Adipocyte (in vitro differentiated cells): ENCODE data around the gene PRKAR2B.

ENCODE experiments used
- DNase-seq: peaks from one replicate; pipeline ENCODE4 v3.0.0-alpha.2; 2015; ENCODE audit warnings: low read depth
- H3K27me3 ChIP-seq: replicated peaks from 2 replicates; pipeline ENCODE4 v1.7.0; 2013; ENCODE audit warnings: mild to moderate bottlenecking, low read length, moderate library complexity; ENCODE audit not compliant: control insufficient read depth, insufficient read depth
- H3K36me3 ChIP-seq: 2 replicates; pipeline ENCODE4 v1.7.0; 2013; ENCODE audit warnings: low read length, mild to moderate bottlenecking, moderate library complexity; ENCODE audit not compliant: control insufficient read depth, insufficient read depth, severe bottlenecking
- H3K4me1 ChIP-seq: 2 replicates; pipeline ENCODE4 v1.7.0; 2013; ENCODE audit warnings: mild to moderate bottlenecking, low read length, moderate library complexity; ENCODE audit not compliant: control insufficient read depth, insufficient read depth
- H3K4me3 ChIP-seq: 2 replicates; pipeline ENCODE4 v1.7.0; 2013; ENCODE audit warnings: mild to moderate bottlenecking, low read length, moderate library complexity
- H3K9ac ChIP-seq: 2 replicates; pipeline ENCODE4 v1.7.0; 2013; ENCODE audit warnings: mild to moderate bottlenecking, low read length, moderate library complexity
- H3K9me3 ChIP-seq: 2 replicates; pipeline ENCODE4 v1.7.0; 2013; ENCODE audit warnings: mild to moderate bottlenecking, low read length, moderate library complexity; ENCODE audit not compliant: control insufficient read depth

PRKAR2B gene

DNA sequence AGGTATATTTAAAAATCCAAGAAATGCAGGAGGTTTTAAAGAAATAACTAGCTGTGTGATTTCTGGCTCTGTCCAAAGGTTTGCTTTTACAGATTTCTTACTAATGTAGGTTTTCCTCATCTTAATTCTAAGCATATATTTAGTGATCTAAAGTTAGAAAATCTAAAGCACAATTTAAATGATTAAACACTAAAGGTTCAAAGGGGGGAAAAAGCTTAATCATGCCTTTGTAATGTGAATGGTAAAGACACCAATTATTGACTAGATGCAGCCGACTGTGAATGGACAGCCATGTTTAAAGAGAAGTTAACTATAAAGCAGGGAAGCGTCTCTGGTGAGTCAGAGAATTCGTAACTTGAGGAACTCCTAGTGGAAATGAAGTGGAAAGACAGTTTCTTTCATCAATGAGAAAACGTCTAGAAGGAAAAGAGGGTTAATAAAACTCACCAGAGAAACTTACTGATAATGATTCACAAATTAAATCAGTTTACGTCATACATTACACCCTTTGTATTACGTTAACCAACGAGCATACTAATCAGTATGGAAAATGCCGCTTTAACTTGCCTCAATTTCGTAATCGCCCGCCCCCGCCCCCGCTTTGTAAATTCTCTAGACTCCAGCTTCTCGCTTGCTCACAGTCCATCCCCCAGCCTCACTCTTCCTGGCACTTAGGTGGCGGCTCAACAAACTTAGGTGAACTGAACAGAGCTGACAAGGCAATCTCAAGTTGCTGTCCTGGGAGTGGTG lies 123.2 kb downstream of the PRKAR2B start:
- no peaks in the 10 kb centered on the region for H3K9me3 ChIP-seq
- no peaks in the 10 kb centered on the region for H3K36me3 ChIP-seq
- peaks cover 26% of the 10 kb centered on the region for H3K4me1 ChIP-seq
- H3K27me3 ChIP-seq: no peaks in the 10 kb centered on the region
- peak overlapping the region; percentile 95 for H3K9ac ChIP-seq
- peak; percentile 92 for DNase-seq
- H3K4me3 ChIP-seq: peak overlapping the region; percentile 90

DNA sequence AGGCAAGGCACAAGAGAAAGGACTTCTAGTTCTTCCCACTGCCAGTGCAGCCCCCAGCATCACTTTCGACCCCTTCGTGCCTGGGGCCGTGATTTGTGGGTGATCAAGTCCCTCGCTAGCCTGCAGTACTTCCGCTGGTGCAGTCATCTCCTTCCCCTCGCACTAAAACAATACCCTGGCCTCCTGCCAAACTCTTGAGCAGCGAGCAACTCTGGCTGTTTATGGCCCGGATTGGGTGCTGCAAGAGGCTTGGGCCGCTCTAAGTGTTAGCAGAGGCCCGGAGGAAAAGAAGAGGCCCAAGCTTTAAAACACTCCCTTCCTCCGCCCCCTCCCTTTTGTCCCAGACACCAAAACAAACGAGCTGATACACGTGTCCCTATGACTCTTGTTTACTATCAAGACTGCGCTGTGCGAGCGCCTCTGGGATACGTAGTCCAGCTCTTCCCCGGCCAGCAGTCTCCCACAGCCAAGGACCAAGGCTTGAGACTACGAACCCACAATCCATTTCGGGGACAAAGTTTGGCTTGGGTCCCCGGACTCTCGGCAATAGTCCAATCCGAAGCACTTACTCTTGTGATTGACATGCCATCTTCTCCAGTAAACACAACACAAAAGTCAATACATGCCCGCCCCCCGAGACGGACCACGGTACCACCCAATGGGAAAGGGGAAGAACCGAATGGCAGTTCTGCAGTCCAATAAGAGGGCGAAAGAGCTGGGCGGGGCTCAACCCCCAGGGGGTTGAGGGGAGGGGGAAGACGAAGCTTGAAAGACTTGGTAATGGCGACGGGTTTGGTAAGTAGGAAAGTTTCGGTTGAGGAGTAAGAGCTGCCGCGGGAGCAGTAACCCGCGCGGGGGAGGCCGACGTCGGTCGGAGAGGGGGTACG lies 124.0 kb downstream of the PRKAR2B start, which contains the start of gene HBP1:
Gene HBP1, plus strand, starts transcription at position 771 of the 887 bp plus-strand sequence. CDS start 10,891 bp downstream, outside the sequence.
- H3K9ac ChIP-seq: peak within 1 kb of the TSS; percentile 95
- no peaks in the 10 kb centered on the region for H3K36me3 ChIP-seq
- peaks cover 26% of the 10 kb centered on the region for H3K4me1 ChIP-seq
- H3K4me3 ChIP-seq: peak within 1 kb of the TSS; percentile 91
- peak; percentile 99 for DNase-seq
- no peaks in the 10 kb centered on the region for H3K27me3 ChIP-seq
- H3K9me3 ChIP-seq: no peaks in the 10 kb centered on the region

DNA sequence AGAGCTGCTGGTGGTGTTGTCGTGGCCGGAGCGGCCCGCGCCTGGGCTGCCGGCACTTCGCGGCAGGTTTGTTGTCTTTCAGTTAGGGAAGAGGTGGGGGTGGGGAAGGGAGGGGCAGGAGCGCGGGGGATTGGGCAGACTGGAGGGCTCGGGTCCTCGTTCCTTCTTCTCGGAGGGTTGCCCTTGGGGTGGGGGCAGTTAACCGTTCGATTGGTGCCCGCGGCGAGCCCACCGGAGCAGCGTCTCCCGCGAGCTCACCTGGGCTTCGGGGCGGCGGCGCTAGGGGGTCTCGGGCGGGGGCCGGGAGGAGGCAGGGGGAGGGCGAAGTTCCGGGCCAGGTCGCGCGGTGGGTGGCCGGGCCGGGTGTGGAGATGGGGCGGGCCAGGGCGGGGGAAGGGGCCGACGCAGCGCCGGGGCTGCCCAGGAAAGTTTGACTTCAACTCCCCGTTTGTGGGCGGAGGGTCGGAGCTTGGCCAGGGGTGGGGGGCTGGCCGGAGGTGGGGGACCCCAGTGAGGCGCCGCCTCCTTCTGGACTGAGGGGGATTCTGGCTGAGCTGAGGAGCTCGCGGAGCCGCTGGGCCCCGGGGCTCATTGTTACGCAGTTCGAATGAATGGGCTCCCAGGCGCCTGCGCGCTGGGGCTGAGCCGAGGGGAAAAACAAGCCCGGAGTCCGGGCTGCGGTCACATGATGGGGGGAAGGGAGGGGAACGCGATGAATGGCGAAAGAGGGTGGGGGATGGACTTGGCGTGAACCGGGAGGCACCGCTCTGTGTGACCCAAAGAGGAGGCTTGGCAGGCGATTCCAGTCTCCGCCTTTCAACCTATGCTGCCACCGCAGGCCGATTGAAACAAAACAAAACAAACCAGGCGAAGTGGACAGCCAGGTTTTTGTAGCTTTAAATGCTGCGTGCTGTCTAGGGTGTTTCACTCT lies 124.9 kb downstream of the PRKAR2B start:
- Histone ChIP-seq H3K4me3 (peak overlapping the region; percentile 91), H3K27me3 (no peaks in the 10 kb centered on the region), H3K4me1 (peaks cover 31% of the 10 kb centered on the region), H3K36me3 (no peaks in the 10 kb centered on the region), H3K9me3 (no peaks in the 10 kb centered on the region), H3K9ac (peak overlapping the region; percentile 91)
- peak; percentile 99 for DNase-seq

DNA sequence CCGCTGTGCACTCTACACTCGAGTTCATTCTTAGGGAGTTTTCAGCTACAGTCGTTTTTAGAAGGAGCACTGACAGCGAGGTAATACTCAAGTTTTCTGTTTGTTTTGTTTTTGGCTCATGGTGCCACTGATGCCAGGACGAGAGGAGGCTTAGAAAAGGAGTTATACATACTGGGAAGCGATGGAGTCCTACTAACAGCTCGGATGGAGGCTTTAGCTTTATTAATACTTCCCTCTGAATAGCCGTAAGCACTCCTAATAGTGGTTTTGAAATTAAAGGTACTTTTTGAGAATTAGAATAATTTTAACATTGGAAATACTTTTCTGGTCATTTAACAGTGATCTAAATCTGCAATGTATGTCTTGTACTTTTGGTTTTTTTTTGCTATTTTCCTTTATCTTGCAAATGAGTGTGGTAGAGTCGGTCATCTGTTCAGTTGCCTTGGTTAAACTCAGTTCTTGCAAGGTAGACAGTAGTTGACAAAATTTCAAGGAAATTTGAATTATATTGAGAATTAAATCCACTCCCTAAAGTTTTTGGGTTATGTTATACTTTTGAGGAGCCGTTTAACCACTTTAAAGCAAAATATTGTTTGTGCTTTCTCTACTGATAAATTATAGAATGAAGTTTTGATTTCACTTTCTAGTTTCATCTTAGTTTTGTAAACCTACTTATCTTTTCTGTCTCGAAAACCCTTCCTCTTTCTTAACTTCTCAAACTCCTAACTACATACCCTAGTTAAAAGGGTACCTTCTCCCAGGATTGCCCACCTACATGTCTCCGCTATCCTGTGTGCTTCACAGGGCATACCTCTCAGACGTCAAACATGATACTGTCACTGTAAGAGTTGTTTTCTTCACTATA lies 125.8 kb downstream of the PRKAR2B start:
- Histone ChIP-seq H3K9me3 (no peaks in the 10 kb centered on the region), H3K27me3 (no peaks in the 10 kb centered on the region), H3K9ac (peak overlapping the region; percentile 91), H3K4me3 (peak overlapping the region; percentile 91), H3K4me1 (peaks cover 36% of the 10 kb centered on the region), H3K36me3 (no peaks in the 10 kb centered on the region)
- DNase-seq: peak; percentile 24

DNA sequence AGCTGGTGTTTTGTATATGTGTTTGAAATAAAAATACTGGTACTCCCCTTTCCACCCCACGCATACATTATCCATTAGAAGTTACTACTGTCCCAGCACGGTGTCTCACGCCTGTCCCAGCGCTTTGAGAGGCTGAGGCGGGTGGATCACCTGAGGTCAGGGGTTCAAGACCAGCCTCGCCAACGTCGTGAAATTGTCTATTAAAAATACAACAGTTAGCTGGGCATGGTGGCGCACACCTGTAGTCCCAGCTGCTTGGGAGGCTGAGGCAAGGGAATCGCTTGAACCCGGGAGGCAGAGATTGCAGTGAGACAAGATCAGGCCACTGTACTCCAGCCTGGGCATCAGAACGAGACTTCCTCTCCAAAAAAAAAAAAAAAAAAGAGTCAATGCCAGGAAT lies 127.0 kb downstream of the PRKAR2B start:
- H3K9ac ChIP-seq: no peak overlapping the region
- DNase-seq: no peak
- H3K4me3 ChIP-seq: peak overlapping the region; percentile 35
- peaks cover 35% of the 10 kb centered on the region for H3K4me1 ChIP-seq
- H3K27me3 ChIP-seq: no peaks in the 10 kb centered on the region
- H3K36me3 ChIP-seq: no peaks in the 10 kb centered on the region
- no peaks in the 10 kb centered on the region for H3K9me3 ChIP-seq

DNA sequence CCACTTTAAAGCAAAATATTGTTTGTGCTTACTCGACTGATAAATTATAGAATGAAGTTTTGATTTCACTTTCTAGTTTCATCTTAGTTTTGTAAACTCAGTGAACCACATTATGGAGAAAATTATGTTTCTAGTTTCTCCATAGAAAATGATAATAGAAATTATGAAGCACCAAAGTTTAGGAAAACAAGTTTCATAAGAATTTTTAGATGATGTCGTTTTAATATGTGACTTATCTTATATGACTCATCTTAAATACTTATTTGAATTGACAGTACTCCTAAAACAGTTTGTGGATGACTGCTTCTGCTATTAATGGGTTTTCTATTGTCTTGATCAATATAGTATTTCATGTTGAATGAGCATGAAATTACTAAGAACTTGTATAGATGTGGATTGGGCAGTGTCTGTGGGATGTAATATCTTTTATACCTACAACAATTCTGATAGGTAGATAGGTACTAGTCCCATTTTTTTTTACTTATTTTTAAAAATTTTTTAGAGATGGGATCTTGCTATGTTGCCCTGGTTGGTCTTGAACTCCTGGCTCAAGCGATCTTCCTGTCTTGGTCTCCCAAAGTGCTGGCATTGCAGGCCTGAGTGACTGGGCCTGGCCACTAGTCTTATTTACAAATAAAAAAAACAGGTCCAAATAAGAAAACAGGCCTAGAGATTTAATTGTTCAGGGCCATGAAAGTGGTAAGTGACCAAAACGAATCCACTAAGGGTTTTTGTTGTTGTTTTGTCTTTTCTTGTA lies 127.9 kb downstream of the PRKAR2B start:
- Histone ChIP-seq H3K4me3 (peak overlapping the region; percentile 18), H3K36me3 (no peaks in the 10 kb centered on the region), H3K9me3 (no peaks in the 10 kb centered on the region), H3K27me3 (no peaks in the 10 kb centered on the region), H3K9ac (no peak overlapping the region), H3K4me1 (peaks cover 32% of the 10 kb centered on the region)
- no peak for DNase-seq

DNA sequence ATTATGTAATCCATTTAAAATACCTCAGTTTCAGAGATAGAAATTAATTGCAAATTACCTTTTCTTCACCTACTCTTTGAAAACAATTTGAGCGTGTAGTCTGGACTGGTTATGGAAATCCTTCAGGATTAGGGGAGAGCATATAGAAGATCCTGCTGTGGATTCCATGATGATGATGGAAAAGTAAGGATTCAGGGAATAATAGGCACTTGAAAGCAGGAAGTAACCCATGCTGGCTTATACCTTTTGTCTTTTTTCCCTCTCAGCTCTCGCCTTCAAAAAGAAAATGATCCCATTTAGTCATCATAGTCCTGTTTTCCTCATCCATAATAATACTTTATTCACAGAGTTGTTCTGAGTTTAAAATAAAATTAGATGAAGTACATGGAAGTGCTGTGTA lies 128.7 kb downstream of the PRKAR2B start:
- Histone ChIP-seq H3K4me3 (no peak overlapping the region), H3K4me1 (peaks cover 32% of the 10 kb centered on the region), H3K27me3 (no peaks in the 10 kb centered on the region), H3K9me3 (no peaks in the 10 kb centered on the region), H3K9ac (no peak overlapping the region), H3K36me3 (no peaks in the 10 kb centered on the region)
- no peak for DNase-seq

DNA sequence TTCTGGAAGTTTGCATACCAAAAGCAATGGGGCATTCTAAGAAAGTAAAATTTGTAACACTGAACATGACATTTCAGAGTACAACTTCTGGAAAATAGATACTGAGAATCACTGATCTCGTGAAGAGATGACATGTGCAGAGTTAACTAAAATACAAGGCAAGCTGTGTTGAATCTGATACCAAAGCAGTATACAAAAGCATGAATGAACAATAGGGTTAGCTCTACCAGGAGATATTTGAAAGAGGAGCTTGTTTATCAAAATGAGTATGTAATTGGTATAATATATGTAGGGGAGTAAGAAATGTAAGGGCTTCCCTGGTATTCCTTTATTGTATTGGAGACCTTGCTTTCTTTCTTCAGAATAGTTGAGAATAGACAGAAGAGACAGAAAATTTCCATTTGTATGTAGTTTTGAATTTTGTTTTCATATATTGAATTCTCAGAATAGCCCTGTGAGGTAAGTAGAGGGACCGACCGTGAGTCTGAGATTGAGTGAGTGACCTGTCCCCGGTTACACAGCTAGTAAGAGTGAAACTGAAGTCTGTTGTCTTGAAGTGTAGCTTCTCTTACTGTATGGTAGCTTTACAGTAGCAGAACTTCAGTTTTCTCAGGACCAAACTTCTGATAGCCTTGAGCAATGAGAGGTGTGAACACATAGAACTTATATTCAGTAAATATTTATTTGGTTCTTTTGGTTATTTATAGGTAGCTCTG lies 129.3 kb downstream of the PRKAR2B start:
- Histone ChIP-seq H3K4me1 (peaks cover 32% of the 10 kb centered on the region), H3K27me3 (no peaks in the 10 kb centered on the region), H3K36me3 (no peaks in the 10 kb centered on the region), H3K9me3 (no peaks in the 10 kb centered on the region), H3K4me3 (no peak overlapping the region), H3K9ac (no peak overlapping the region)
- no peak for DNase-seq

DNA sequence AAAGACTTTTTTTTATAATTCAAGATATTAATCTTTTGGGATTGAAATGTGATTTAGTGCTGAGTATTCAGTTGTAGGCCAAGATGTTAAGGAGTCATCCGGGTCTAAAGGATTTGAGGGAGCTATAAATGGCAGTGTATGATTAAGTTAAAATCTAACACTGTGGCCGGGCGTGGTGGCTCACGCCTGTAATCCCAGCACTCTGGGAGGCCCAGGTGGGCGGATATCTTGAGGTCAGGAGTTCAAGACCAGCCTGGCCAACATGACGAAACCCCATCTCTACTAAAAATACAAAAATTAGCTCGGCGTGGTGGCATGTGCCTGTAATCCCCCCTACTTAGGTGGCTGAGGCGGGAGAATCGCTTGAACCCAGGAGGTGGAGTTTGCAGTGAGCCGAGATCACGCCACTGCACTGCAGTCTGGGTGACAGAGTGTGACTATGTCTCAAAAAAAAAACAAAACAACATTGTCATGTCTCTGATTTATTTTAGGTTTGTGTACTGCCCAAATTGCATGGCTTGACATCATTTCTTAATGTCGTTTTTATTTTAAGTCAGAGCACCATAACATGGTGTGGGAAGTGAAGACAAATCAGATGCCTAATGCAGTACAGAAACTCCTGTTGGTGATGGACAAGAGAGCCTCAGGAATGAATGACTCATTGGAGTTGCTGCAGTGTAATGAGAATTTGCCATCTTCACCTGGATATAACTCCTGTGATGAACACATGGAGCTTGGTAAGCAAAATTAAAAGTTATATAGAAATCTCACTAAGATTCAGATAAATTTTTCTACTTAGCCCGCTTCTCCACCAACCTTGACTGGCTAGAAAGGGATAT lies 135.0 kb downstream of the PRKAR2B start:
- DNase-seq: no peak
- H3K9ac ChIP-seq: no peak overlapping the region
- H3K9me3 ChIP-seq: no peaks in the 10 kb centered on the region
- H3K27me3 ChIP-seq: no peaks in the 10 kb centered on the region
- peak overlapping the region; percentile 7 for H3K4me3 ChIP-seq
- peaks cover 32% of the 10 kb centered on the region for H3K36me3 ChIP-seq
- H3K4me1 ChIP-seq: peaks cover 22% of the 10 kb centered on the region
